Endodermal cell (in vitro differentiated cells): ENCODE results near the gene TMEM255B. TPM values are rescaled to one million over a fixed set of nuclear protein-coding genes. Genes with fewer than 3 reads are reported as not detected.

ENCODE experiments used
- DNase-seq: peaks from one replicate; pipeline ENCODE4 v3.0.0-alpha.2; 2017
- H3K27ac ChIP-seq: 2 replicates; pipeline ENCODE4 v1.5.1; 2013; ENCODE audit warnings: mild to moderate bottlenecking, low read depth, low read length, moderate library complexity
- H3K27me3 ChIP-seq: 2 replicates; pipeline ENCODE4 v1.6.1; 2013; ENCODE audit warnings: mild to moderate bottlenecking, low read length, moderate library complexity; ENCODE audit not compliant: insufficient read depth, control insufficient read depth, poor library complexity, severe bottlenecking
- H3K36me3 ChIP-seq: 2 replicates; pipeline ENCODE4 v1.7.0; 2013; ENCODE audit warnings: mild to moderate bottlenecking, low read length, moderate library complexity; ENCODE audit not compliant: control insufficient read depth, insufficient read depth
- H3K4me1 ChIP-seq: one replicate; pipeline ENCODE4 v1.7.0; 2013; ENCODE audit warnings: low read length; ENCODE audit not compliant: control insufficient read depth, insufficient read depth
- H3K4me3 ChIP-seq: 2 replicates; pipeline ENCODE4 v1.5.1; 2013; ENCODE audit warnings: mild to moderate bottlenecking, low read length, moderate library complexity
- H3K9ac ChIP-seq: 2 replicates; pipeline ENCODE4 v1.6.1; 2013; ENCODE audit warnings: mild to moderate bottlenecking, low read length, moderate library complexity; ENCODE audit not compliant: poor library complexity, severe bottlenecking; ENCODE audit errors: extremely low read depth
- H3K9me3 ChIP-seq: 2 replicates; pipeline ENCODE4 v1.6.1; 2013; ENCODE audit warnings: mild to moderate bottlenecking, low read length, moderate library complexity; ENCODE audit not compliant: control insufficient read depth
- H3K27ac Mint-ChIP-seq: 2 replicates; pipeline ENCODE4 v1.8.0; 2020; ENCODE audit warnings: mixed read lengths
- H3K27me3 Mint-ChIP-seq: 2 replicates; pipeline ENCODE4 v1.8.0; 2021; ENCODE audit warnings: mild to moderate bottlenecking, mixed read lengths; ENCODE audit not compliant: insufficient read depth
- H3K36me3 Mint-ChIP-seq: 2 replicates; pipeline ENCODE4 v1.8.0; 2020; ENCODE audit warnings: low read depth, mixed read lengths
- H3K4me1 Mint-ChIP-seq: 2 replicates; pipeline ENCODE4 v1.8.0; 2020; ENCODE audit warnings: mixed read lengths
- H3K4me3 Mint-ChIP-seq: 2 replicates; pipeline ENCODE4 v1.8.0; 2020; ENCODE audit warnings: mild to moderate bottlenecking, moderate library complexity, mixed read lengths
- H3K9me3 Mint-ChIP-seq: 2 replicates; pipeline ENCODE4 v1.8.0; 2020; ENCODE audit warnings: mild to moderate bottlenecking, mixed read lengths
- WGBS, 2 experiments: methylation state at CpG; one replicate each; pipeline versions ENCODE4 v1.1.5 to v1.1.7; 2013; ENCODE audit warnings: missing lambda C conversion rate in 2 of 2, mixed read lengths in 1 of 2; ENCODE audit not compliant: insufficient coverage in 1 of 2, insufficient read length in 1 of 2; 5-methylcytosine and 5-hydroxymethylcytosine counted together
- total RNA-seq, 2 donors: library from RNA; stranded (reverse); fragmentation: NEBNext Ultra II Directional in 1 of 2; extraction: Animal tissue kit (Norgen Biotek cat#: 25700) in 1 of 2; gene quantifications; 2 replicates in 1 of 2; 3 replicates in 1 of 2; pipeline ENCODE4 v1.2.1, GENCODE V29; 2021
- TF ChIP-seq, protein P1 (sequence below): fragments of 200-600 bp; sonication (generic); conservative IDR thresholded peaks from 2 replicates; pipeline ENCODE4 v1.5.0; 2021; ENCODE audit warnings: antibody characterized with exemption, mild to moderate bottlenecking

TMEM255B gene
- total RNA-seq, 2 donors from 2014 or later: 0.55 to 2.1 TPM

- Mint-ChIP-seq H3K9me3 (no peaks in the 10 kb centered on the region), H3K4me1 (peaks cover 13% of the 10 kb centered on the region), H3K4me3 (no peak overlapping the region), H3K27me3 (no peaks in the 10 kb centered on the region), H3K36me3 (peaks cover 33% of the 10 kb centered on the region), H3K27ac (no peak overlapping the region)
- H3K27ac ChIP-seq: peak overlapping the region; percentile 53
- H3K9me3 ChIP-seq: no peaks in the 10 kb centered on the region
- no peaks in the 10 kb centered on the region for H3K27me3 ChIP-seq
- no peak overlapping the region for H3K4me3 ChIP-seq
- no peaks in the 10 kb centered on the region for H3K4me1 ChIP-seq
- TF ChIP-seq, protein P1, sequence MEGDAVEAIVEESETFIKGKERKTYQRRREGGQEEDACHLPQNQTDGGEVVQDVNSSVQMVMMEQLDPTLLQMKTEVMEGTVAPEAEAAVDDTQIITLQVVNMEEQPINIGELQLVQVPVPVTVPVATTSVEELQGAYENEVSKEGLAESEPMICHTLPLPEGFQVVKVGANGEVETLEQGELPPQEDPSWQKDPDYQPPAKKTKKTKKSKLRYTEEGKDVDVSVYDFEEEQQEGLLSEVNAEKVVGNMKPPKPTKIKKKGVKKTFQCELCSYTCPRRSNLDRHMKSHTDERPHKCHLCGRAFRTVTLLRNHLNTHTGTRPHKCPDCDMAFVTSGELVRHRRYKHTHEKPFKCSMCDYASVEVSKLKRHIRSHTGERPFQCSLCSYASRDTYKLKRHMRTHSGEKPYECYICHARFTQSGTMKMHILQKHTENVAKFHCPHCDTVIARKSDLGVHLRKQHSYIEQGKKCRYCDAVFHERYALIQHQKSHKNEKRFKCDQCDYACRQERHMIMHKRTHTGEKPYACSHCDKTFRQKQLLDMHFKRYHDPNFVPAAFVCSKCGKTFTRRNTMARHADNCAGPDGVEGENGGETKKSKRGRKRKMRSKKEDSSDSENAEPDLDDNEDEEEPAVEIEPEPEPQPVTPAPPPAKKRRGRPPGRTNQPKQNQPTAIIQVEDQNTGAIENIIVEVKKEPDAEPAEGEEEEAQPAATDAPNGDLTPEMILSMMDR: no peak
- 91 to 94% methylated on average over 25 to 36 of the region's 37 CpGs for WGBS, 2 experiments
- no peak overlapping the region for H3K9ac ChIP-seq
- H3K36me3 ChIP-seq: peaks cover 6% of the 10 kb centered on the region
- no peak for DNase-seq
Observed at GRCh38 chr13:113835461-113836270, 76.6 kb downstream of the TMEM255B start.

DNA sequence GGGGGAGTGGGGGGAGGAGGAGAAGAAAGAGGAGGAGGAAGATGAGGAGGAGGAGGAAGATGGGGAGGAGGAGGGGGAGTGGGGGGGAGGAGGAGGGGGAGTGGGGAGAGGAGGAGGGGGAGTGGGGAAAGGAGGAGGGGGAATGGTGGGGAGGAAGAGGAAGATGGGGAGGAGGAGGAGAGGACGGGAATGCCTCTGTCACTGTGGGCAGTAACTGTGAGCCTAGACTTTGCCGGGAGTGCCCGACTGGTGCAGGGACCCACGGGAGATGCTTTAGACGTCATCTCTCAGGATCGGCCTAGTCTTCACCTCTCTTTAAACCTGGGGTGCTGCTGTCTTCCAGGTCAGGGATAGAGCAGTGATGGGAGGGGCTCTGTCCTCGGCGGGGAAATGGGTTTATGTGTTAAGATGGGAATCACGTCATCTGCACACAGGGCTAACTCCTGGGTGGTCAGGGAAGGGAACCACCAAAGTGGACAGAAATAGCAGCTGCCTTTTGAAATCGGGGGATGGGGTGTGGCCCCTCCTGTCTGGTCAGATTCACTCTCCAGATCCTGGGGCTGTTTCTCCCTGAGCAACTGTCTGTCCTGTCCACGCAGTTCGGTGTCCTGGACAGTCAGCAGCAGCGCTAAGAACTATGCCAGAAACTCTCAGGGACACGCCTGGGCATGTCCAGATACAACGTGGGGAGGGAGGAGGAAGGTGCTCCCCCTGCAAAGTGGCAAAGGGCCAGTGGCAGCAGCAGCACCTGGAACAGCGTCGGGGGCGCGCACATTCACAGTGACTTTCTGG, 77.9 kb downstream of the TMEM255B start:
- H3K36me3 Mint-ChIP-seq: peaks cover 30% of the 10 kb centered on the region
- WGBS, 2 experiments: 91% methylated on average over 17 to 19 of the region's 19 CpGs
- Histone ChIP-seq H3K27me3 (no peaks in the 10 kb centered on the region), H3K9ac (no peak overlapping the region), H3K36me3 (peaks cover 6% of the 10 kb centered on the region), H3K4me1 (no peaks in the 10 kb centered on the region), H3K27ac (peak overlapping the region; percentile 79), H3K4me3 (no peak overlapping the region), H3K9me3 (no peaks in the 10 kb centered on the region)
- H3K4me1 Mint-ChIP-seq: peaks cover 13% of the 10 kb centered on the region
- H3K27ac Mint-ChIP-seq: peak overlapping the region; percentile 62
- H3K27me3 Mint-ChIP-seq: no peaks in the 10 kb centered on the region
- H3K9me3 Mint-ChIP-seq: no peaks in the 10 kb centered on the region
- H3K4me3 Mint-ChIP-seq: no peak overlapping the region
- TF ChIP-seq, protein P1: no peak
- no peak for DNase-seq

DNA sequence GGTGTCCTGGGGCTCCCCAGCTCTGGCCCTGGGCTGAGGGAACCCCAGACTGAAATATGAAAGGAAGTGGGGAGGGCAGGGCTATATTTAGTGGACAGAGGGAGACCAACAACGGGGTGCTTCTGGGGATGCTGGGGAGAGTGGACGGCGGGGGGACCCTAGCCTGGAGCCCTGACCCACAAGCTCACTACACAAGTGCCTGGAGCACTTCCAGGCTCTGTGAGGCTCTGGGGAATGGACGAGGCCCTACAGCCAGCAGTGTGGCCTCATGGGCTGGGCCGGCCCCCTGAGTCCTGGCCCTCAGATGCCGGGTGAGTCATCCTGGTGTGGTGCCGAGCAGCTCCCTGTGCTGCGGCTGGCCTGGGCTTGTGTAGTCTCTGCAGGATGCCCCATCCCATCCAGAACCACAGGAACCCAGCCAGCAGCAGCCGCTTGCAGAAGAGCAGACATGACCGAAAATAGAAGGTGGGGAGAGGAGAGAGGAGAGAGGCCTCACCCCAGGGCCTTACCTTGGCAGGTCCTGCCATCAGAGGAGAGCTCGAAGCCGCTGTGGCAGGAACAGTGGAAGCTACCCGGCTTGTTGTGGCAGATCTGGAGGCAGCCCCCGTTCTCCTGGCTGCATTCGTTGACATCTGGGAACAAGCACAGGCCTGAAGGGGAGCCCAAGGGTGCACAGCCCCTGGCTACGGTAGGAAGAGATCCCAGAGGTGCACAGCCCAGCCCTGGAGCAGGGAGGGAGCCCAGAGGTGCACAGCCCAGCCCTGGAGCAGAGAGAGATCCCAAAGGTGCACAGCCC, 78.7 kb downstream of the TMEM255B start:
- Mint-ChIP-seq H3K4me1 (peaks cover 13% of the 10 kb centered on the region), H3K9me3 (no peaks in the 10 kb centered on the region), H3K27me3 (no peaks in the 10 kb centered on the region), H3K4me3 (no peak overlapping the region), H3K36me3 (peaks cover 30% of the 10 kb centered on the region), H3K27ac (peak overlapping the region; percentile 62)
- no peak overlapping the region for H3K4me3 ChIP-seq
- DNase-seq: peak; percentile 86
- H3K9ac ChIP-seq: no peak overlapping the region
- H3K4me1 ChIP-seq: no peaks in the 10 kb centered on the region
- H3K9me3 ChIP-seq: no peaks in the 10 kb centered on the region
- H3K36me3 ChIP-seq: peaks cover 6% of the 10 kb centered on the region
- H3K27ac ChIP-seq: peak overlapping the region; percentile 79
- WGBS, 2 experiments: 76 to 81% methylated on average over 7 to 16 of the region's 16 CpGs
- no peaks in the 10 kb centered on the region for H3K27me3 ChIP-seq
- TF ChIP-seq, protein P1: no peak
